BLaER1 treated with 17β-estradiol and CSF1 and Interleukin-3, amounts not matched to agents 10 nM and 100 nM (cell line): Measurements from ENCODE around the gene ZDBF2.
"Not testable (repeated sequence)": the region's sequence is repeated elsewhere in the genome, so short reads cannot be mapped to it uniquely, and the experiment has no call there.

Source experiments
- H3K27ac ChIP-seq, 11 experiments: shearing (Covaris generic); formaldehyde crosslinking; 2 replicates each; pipeline ENCODE4 v1.8.1; 2022
- H3K27me3 ChIP-seq, 11 experiments: shearing (Covaris generic); formaldehyde crosslinking; 2 replicates each; pipeline ENCODE4 v1.8.1; 2022
- H3K36me3 ChIP-seq, 11 experiments: shearing (Covaris generic); formaldehyde crosslinking; 2 replicates each; pipeline ENCODE4 v1.8.1; 2022
- H3K4me1 ChIP-seq, 10 experiments: shearing (Covaris generic); formaldehyde crosslinking; 2 replicates each; pipeline ENCODE4 v1.8.1; 2022
- H3K4me2 ChIP-seq, 11 experiments: shearing (Covaris generic); formaldehyde crosslinking; 2 replicates each; pipeline ENCODE4 v1.8.1; 2022
- H3K4me3 ChIP-seq, 10 experiments: shearing (Covaris generic); formaldehyde crosslinking; 2 replicates each; pipeline ENCODE4 v1.8.1; 2022
- H3K9ac ChIP-seq, 11 experiments: shearing (Covaris generic); formaldehyde crosslinking; 2 replicates each; pipeline ENCODE4 v1.8.1; 2022
- H3K9me3 ChIP-seq, 11 experiments: shearing (Covaris generic); formaldehyde crosslinking; replicated peaks in 1 of 11; 2 replicates each; pipeline ENCODE4 v1.8.1; 2022
- H4K20me1 ChIP-seq, 11 experiments: shearing (Covaris generic); formaldehyde crosslinking; 2 replicates each; pipeline ENCODE4 v1.8.1; 2022
- Cebpa-rat ChIP-seq, 11 experiments: shearing (Covaris generic); IDR thresholded peaks; 2 replicates each; pipeline ENCODE4 v1.8.1; 2022

The ZDBF2 gene

DNA sequence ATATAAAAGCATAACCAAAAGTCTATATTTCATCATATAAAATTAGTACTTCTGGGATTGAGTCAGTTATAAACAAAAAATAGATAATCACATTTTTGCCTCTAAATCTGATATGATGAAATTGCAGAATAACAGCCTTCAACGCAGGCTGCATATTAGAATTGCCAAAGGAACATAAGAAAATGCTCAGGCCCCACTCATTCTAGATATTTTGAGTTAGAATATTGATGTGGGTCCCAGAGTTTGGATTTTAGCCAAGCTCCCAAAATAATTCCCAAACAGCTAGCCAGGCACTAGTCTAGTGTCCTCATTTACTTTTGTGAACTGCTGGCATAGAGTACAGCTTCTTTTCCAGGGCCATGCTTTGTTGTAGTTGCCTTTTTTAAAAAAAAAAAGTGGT lies 63.5 kb downstream of the ZDBF2 start:
- Histone ChIP-seq H3K27ac (no peak overlapping the region), H3K4me3 (no peak overlapping the region), H3K9me3 (no peaks in the 10 kb centered on the region), H4K20me1 (no peaks in the 10 kb centered on the region), H3K36me3 (no peaks in the 10 kb centered on the region), H3K4me1 (no peaks in the 10 kb centered on the region), H3K4me2 (no peak overlapping the region), H3K27me3 (no peaks in the 10 kb centered on the region), H3K9ac (no peak overlapping the region)
- TF ChIP-seq Cebpa-rat (IDR thresholded peaks at IDR 0.05), result no peak

GRCh38 chr2:206341396-206341795 lies 66.9 kb downstream of the ZDBF2 start:
- Histone ChIP-seq H3K4me2 (no peak overlapping the region), H3K4me1 (no peaks in the 10 kb centered on the region), H3K36me3 (no peaks in the 10 kb centered on the region), H3K27me3 (no peaks in the 10 kb centered on the region), H3K9me3 (0 out of 22 replicates have a peak, but pooled peaks cover 0 to 15% (median 0%) of the 10 kb centered on the region in 11 experiments), H3K9ac (no peak overlapping the region), H3K4me3 (no peak overlapping the region), H4K20me1 (no peaks in the 10 kb centered on the region), H3K27ac (no peak overlapping the region)
- no peak for TF ChIP-seq Cebpa-rat (IDR thresholded peaks at IDR 0.05)

DNA sequence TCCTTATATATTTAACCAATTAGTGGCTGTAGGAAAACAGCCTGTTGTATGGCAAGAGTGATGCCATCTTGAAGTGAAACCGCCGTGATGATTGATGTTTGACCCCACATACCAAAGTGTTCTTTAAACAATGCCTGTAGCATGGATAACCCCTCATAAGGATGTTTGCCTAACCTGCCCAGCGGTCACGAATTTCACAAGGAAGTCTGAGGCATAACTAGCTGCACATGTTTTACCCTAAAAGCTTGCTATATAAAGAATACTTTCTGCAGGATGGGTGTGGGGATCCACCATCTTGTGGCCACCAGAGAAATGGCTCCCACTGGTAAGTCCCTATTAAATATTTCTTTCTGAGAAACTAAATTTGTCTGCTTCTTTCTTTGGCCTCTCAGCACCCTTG lies 68.7 kb downstream of the ZDBF2 start:
- no peak overlapping the region for H3K4me2 ChIP-seq
- H3K9me3 ChIP-seq, result peaks cover 0 to 16% (median under 1%) of the 10 kb centered on the region in 11 experiments; a peak in 2 of 22 replicates
- H3K27me3 ChIP-seq, result no peaks in the 10 kb centered on the region
- TF ChIP-seq Cebpa-rat (IDR thresholded peaks at IDR 0.05), result no peak
- H3K9ac ChIP-seq, result no peak overlapping the region
- H3K36me3 ChIP-seq, result no peaks in the 10 kb centered on the region
- no peaks in the 10 kb centered on the region for H3K4me1 ChIP-seq
- no peak overlapping the region for H3K4me3 ChIP-seq
- H4K20me1 ChIP-seq, result no peaks in the 10 kb centered on the region
- H3K27ac ChIP-seq, result no peak overlapping the region

GRCh38 chr2:206343816-206344215 lies 69.4 kb downstream of the ZDBF2 start:
- Histone ChIP-seq H3K27ac (no peak overlapping the region), H3K9me3 (peaks cover 3 to 23% (median 6%) of the 10 kb centered on the region in 11 experiments; a peak in 21 of 22 replicates), H3K4me3 (no peak overlapping the region), H3K36me3 (no peaks in the 10 kb centered on the region), H3K4me2 (no peak overlapping the region), H3K9ac (no peak overlapping the region), H3K4me1 (no peaks in the 10 kb centered on the region), H4K20me1 (no peaks in the 10 kb centered on the region), H3K27me3 (no peaks in the 10 kb centered on the region)
- no peak for TF ChIP-seq Cebpa-rat (IDR thresholded peaks at IDR 0.05)

- Histone ChIP-seq H3K4me2 (no peak overlapping the region), H3K27ac (no peak overlapping the region), H3K9me3 (peaks cover 13 to 39% (median 18%) of the 10 kb centered on the region in 11 experiments), H3K27me3 (no peaks in the 10 kb centered on the region), H3K36me3 (no peaks in the 10 kb centered on the region; a peak in 1 of 22 replicates), H3K9ac (no peak overlapping the region), H3K4me3 (no peak overlapping the region), H3K4me1 (no peaks in the 10 kb centered on the region), H4K20me1 (no peaks in the 10 kb centered on the region)
- no peak for TF ChIP-seq Cebpa-rat (IDR thresholded peaks at IDR 0.05)
Observed at GRCh38 chr2:206345606-206346005, 71.1 kb downstream of the ZDBF2 start.

- Histone ChIP-seq H3K27me3 (no peaks in the 10 kb centered on the region), H3K27ac (no peak overlapping the region), H3K9me3 (peaks cover 11 to 32% (median 16%) of the 10 kb centered on the region in 11 experiments), H3K4me3 (no peak overlapping the region), H3K4me1 (no peaks in the 10 kb centered on the region), H4K20me1 (no peaks in the 10 kb centered on the region), H3K9ac (no peak overlapping the region), H3K4me2 (no peak overlapping the region), H3K36me3 (no peaks in the 10 kb centered on the region; a peak in 1 of 22 replicates)
- no peak for TF ChIP-seq Cebpa-rat (IDR thresholded peaks at IDR 0.05)
Observed at GRCh38 chr2:206349375-206349774, 74.9 kb downstream of the ZDBF2 start.

DNA sequence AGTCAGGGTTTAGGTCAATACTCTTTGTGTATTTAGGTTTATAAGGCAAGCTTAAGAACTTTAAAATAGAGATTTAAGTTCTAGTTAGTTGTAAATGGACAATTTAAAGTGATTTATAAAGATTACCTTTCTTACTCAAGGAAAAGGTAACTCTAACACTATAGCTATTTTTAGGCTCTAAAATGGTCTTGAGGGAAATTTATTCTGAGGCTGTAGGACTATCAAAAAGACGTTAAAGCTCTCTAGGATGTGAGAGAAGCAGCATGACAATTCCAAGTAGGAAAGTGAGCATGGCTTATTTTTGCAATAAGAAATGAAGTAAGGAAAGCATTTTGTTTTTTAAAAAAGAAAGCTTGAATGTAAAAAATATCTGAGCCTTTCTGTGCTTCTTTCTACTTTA lies 78.1 kb downstream of the ZDBF2 start:
- TF ChIP-seq Cebpa-rat (IDR thresholded peaks at IDR 0.05), result no peak
- Histone ChIP-seq H3K27ac (no peak overlapping the region), H3K4me1 (no peaks in the 10 kb centered on the region), H3K27me3 (no peaks in the 10 kb centered on the region), H3K9me3 (peaks cover 13 to 30% (median 17%) of the 10 kb centered on the region in 11 experiments), H3K9ac (no peak overlapping the region), H3K36me3 (no peaks in the 10 kb centered on the region; a peak in 1 of 22 replicates), H3K4me2 (no peak overlapping the region), H4K20me1 (no peaks in the 10 kb centered on the region), H3K4me3 (no peak overlapping the region)

DNA sequence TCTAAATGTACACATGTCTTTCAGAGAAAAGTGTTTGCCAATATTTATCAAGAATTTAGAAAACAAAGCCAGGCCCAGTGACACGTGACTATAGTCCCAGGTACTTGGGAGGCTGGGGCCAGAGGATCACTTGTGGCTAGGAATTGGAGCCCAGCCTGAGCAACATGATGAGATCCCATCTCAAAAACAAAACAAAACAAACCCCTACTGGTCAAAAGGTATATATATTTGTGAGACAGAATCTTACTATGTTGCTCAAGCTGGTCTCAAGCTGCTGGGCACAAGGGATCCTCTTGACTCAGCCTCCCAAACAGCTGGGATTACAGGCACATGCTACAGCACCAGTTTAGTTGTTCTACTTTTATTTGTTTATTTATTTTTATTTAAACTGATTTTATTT lies 79.2 kb downstream of the ZDBF2 start:
- H3K36me3 ChIP-seq, result no peaks in the 10 kb centered on the region; a peak in 1 of 22 replicates
- no peaks in the 10 kb centered on the region for H3K4me1 ChIP-seq
- H4K20me1 ChIP-seq, result no peaks in the 10 kb centered on the region
- TF ChIP-seq Cebpa-rat (IDR thresholded peaks at IDR 0.05), result no peak
- H3K4me3 ChIP-seq, result no peak overlapping the region
- no peak overlapping the region for H3K9ac ChIP-seq
- no peak overlapping the region for H3K27ac ChIP-seq
- H3K9me3 ChIP-seq, result peaks cover 13 to 37% (median 22%) of the 10 kb centered on the region in 11 experiments
- H3K27me3 ChIP-seq, result no peaks in the 10 kb centered on the region
- H3K4me2 ChIP-seq, result no peak overlapping the region

DNA sequence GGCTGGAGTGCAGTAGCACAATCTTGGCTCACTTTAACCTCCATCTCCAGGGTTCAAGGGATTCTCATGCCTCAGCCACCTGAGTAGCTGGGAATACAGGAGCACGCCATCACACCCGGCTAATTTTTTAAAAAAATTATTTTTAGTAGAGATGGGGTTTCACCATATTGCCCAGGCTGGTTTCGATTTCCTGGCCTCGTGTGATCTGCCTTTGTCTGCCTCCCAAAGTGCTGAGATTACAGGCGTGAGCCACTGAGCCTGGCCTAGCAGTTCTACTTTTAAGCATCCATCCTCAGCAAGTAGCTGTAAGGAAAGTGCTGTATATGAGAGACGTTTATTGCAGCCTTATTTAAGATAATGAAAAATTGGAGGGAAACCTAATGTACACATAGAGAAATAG lies 79.7 kb downstream of the ZDBF2 start:
- no peak overlapping the region for H3K27ac ChIP-seq
- H3K27me3 ChIP-seq, result no peaks in the 10 kb centered on the region
- H3K9ac ChIP-seq, result no peak overlapping the region
- H3K4me1 ChIP-seq, result no peaks in the 10 kb centered on the region
- H3K4me2 ChIP-seq, result no peak overlapping the region
- H3K4me3 ChIP-seq, result no peak overlapping the region
- no peak for TF ChIP-seq Cebpa-rat (IDR thresholded peaks at IDR 0.05)
- no peaks in the 10 kb centered on the region; a peak in 1 of 22 replicates for H3K36me3 ChIP-seq
- H4K20me1 ChIP-seq, result no peaks in the 10 kb centered on the region
- H3K9me3 ChIP-seq, result peaks cover 8 to 33% (median 20%) of the 10 kb centered on the region in 11 experiments

DNA sequence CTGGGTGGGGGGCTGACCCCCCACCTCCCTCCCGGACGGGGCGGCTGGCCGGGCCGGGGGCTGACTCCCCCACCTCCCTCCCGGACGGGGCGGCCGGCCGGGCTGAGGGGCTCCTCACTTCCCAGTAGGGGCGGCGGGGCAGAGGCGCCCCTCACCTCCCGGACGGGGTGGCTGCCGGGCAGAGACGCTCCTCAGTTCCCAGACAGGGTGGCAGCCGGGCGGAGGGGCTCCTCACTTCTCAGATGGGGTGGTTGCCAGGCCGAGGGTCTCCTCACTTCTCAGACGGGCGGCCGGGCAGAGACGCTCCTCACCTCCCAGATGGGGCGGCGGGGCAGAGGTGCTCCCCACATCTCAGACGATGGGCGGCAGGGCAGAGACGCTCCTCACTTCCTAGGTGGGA lies 82.4 kb downstream of the ZDBF2 start:
- H3K36me3 ChIP-seq, H4K20me1 ChIP-seq: not testable (repeated sequence)
- H3K9me3 ChIP-seq, result peaks cover 4 to 20% (median 11%) of the 10 kb centered on the region in 11 experiments; a peak in 15 of 22 replicates

GRCh38 chr2:206360840-206361239 lies 86.4 kb downstream of the ZDBF2 start:
- H3K4me2 ChIP-seq, H3K4me3 ChIP-seq, H3K4me1 ChIP-seq, H3K9ac ChIP-seq, H3K36me3 ChIP-seq, H3K27me3 ChIP-seq, H4K20me1 ChIP-seq, H3K27ac ChIP-seq: not testable (repeated sequence)
- H3K9me3 ChIP-seq, result peaks cover 4 to 20% (median 11%) of the 10 kb centered on the region in 11 experiments; a peak in 15 of 22 replicates

More for the DNA sequence above, 82.4 kb downstream of the ZDBF2 start:
- not testable (repeated sequence) for H3K4me1 ChIP-seq, H3K4me2 ChIP-seq, H3K4me3 ChIP-seq, H3K9ac ChIP-seq, H3K27ac ChIP-seq, H3K27me3 ChIP-seq
